PC-9 (cell line): ENCODE data around the gene ITIH3. TPM values are rescaled to one million over a fixed set of nuclear protein-coding genes. Genes with fewer than 3 reads are reported as not detected.

Experiments
- BruUV-seq: library from RNA; stranded (reverse); fragments of 400-500 nt; replicated peaks from 2 replicates; lab custom pipeline; 2021; lab: Mats Ljungman, UMichigan
- CTCF ChIA-PET: fragments of 300-600 bp; sonication (Branson Sonifier 250); formaldehyde crosslinking; loops from one replicate; lab custom pipeline; 2022; ENCODE audit warnings: antibody characterized with exemption; lab: Charles Lee
- POLR2A ChIA-PET: fragments of 300-600 bp; sonication (Branson Sonifier 250); formaldehyde crosslinking; loops from one replicate; lab custom pipeline; 2022; ENCODE audit warnings: antibody characterized with exemption; ENCODE audit not compliant: unreplicated experiment; lab: Charles Lee
- DNase-seq, 2 experiments: peaks; one replicate each; pipeline versions ENCODE4 v3.0.0 to v3.0.0-alpha.2; 2015 to 2022; ENCODE audit warnings: mixed read lengths in 1 of 2
- H2AFZ ChIP-seq: fragments of 200-600 bp; sonication (generic); 2 replicates; pipeline ENCODE4 v1.8.1; 2017; ENCODE audit warnings: antibody characterized with exemption
- H3F3A ChIP-seq: fragments of 200-600 bp; sonication (generic); 2 replicates; pipeline ENCODE4 v1.8.1; 2017; ENCODE audit warnings: antibody characterized with exemption, mild to moderate bottlenecking, low read depth; ENCODE audit not compliant: insufficient read depth
- H3K27ac ChIP-seq: fragments of 200-600 bp; sonication (generic); 2 replicates; pipeline ENCODE4 v1.6.1; 2016; ENCODE audit warnings: mixed run types
- H3K27me3 ChIP-seq: fragments of 200-600 bp; sonication (generic); 2 replicates; pipeline ENCODE4 v1.6.1; 2016; ENCODE audit warnings: low read depth, mixed run types; ENCODE audit not compliant: insufficient read depth
- H3K36me3 ChIP-seq: fragments of 200-600 bp; sonication (generic); 2 replicates; pipeline ENCODE4 v1.6.1; 2016; ENCODE audit warnings: low read depth, mixed run types
- H3K4me1 ChIP-seq: fragments of 200-600 bp; sonication (generic); replicated peaks from 2 replicates; pipeline ENCODE4 v1.6.1; 2016; ENCODE audit warnings: mixed run types; ENCODE audit not compliant: insufficient read depth
- H3K4me2 ChIP-seq: fragments of 200-600 bp; sonication (generic); 2 replicates; pipeline ENCODE4 v1.6.1; 2017; ENCODE audit warnings: mixed run types
- H3K4me3 ChIP-seq: fragments of 200-600 bp; sonication (generic); 2 replicates; pipeline ENCODE4 v1.6.1; 2016; ENCODE audit warnings: mixed run types
- H3K79me2 ChIP-seq: fragments of 200-600 bp; sonication (generic); 2 replicates; pipeline ENCODE4 v1.6.1; 2017; ENCODE audit warnings: low read depth, mixed run types
- H3K9me2 ChIP-seq: fragments of 200-600 bp; sonication (generic); 2 replicates; pipeline ENCODE4 v1.8.1; 2017; ENCODE audit warnings: mild to moderate bottlenecking; ENCODE audit not compliant: insufficient read depth
- H3K9me3 ChIP-seq: fragments of 200-600 bp; sonication (generic); 2 replicates; pipeline ENCODE4 v1.8.1; 2016; ENCODE audit warnings: low read depth; ENCODE audit not compliant: insufficient read depth
- H4K20me1 ChIP-seq: fragments of 200-600 bp; sonication (generic); 2 replicates; pipeline ENCODE4 v1.8.1; 2017; ENCODE audit not compliant: insufficient read depth
- EZH2 ChIP-seq: fragments of 200-600 bp; sonication (generic); IDR thresholded peaks from 2 replicates; pipeline ENCODE4 v1.8.0; 2017; ENCODE audit warnings: antibody characterized with exemption, low read depth
- intact Hi-C: fragments of 100-400 bp; cut with micrococcal nuclease; formaldehyde crosslinking; loops from one replicate; pipeline ENCODE4 v1.10.0; 2022; ENCODE audit not compliant: unreplicated experiment
- total RNA-seq: library from RNA; stranded (reverse); gene quantifications from 2 replicates; pipeline ENCODE4 v1.2.3, GENCODE V29; 2021
- TF ChIP-seq, protein P1 (sequence below): fragments of 200-600 bp; sonication (generic); conservative IDR thresholded peaks from 2 replicates; pipeline ENCODE4 v1.6.1; 2017; ENCODE audit warnings: mixed run types, antibody characterized with exemption, mild to moderate bottlenecking, moderate library complexity

Gene ITIH3
- total RNA-seq, 1 experiment from 2014 or later = not detected

DNA sequence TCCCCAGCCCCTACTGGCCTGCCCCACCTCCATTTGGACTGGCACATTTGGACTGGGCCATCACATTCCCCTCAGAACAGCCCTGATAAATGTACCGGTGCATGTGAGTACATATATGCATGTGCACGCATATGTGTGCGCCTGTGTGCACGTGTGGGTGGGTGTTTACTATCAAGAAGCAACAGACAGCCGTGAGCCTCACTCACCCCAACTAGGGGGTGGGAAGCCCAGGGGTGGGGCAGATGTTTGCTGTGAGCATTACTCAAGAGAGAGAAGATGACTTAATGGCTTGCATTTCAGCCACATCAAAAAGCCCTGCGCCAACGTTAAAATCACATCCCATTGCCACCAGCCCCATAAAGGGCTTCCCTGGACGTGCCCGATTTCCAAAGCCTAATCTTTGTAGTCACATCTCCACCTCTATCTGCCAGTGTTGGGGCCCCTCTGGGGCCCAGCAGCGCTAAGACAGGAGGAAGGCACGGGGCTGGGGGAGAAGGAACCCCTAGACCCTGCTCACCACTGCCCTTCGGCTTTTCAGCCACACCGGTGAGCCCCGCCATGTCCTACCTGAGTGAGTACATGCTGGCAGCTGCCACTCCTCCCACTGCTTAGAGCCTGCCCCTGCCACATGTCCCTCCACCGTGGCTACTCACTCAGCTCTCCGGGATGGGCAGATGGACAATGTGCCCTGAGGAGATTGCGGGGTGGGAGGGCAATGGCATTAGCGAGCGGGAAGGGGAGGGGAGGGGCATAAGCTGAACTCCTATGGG is 10.9 kb downstream of the ITIH3 start:
- Histone ChIP-seq H3K4me3 (no peak overlapping the region), H3K79me2 (no peaks in the 10 kb centered on the region), H3K4me1 (no peaks in the 10 kb centered on the region), H4K20me1 (no peaks in the 10 kb centered on the region), H3K27ac (no peak overlapping the region), H3K9me3 (no peaks in the 10 kb centered on the region), H3F3A (no peaks in the 10 kb centered on the region), H3K9me2 (no peaks in the 10 kb centered on the region), H3K27me3 (no peaks in the 10 kb centered on the region), H2AFZ (no peak overlapping the region), H3K4me2 (no peak overlapping the region), H3K36me3 (no peaks in the 10 kb centered on the region)
- ChIA-PET CTCF (no interaction called here), POLR2A (no interaction called here)
- intact Hi-C loops = no loop called here
- no TSS peak for BruUV-seq
- TF ChIP-seq EZH2 = no peak
- TF ChIP-seq, protein P1, sequence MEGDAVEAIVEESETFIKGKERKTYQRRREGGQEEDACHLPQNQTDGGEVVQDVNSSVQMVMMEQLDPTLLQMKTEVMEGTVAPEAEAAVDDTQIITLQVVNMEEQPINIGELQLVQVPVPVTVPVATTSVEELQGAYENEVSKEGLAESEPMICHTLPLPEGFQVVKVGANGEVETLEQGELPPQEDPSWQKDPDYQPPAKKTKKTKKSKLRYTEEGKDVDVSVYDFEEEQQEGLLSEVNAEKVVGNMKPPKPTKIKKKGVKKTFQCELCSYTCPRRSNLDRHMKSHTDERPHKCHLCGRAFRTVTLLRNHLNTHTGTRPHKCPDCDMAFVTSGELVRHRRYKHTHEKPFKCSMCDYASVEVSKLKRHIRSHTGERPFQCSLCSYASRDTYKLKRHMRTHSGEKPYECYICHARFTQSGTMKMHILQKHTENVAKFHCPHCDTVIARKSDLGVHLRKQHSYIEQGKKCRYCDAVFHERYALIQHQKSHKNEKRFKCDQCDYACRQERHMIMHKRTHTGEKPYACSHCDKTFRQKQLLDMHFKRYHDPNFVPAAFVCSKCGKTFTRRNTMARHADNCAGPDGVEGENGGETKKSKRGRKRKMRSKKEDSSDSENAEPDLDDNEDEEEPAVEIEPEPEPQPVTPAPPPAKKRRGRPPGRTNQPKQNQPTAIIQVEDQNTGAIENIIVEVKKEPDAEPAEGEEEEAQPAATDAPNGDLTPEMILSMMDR = no peak
- no peak for DNase-seq

DNA sequence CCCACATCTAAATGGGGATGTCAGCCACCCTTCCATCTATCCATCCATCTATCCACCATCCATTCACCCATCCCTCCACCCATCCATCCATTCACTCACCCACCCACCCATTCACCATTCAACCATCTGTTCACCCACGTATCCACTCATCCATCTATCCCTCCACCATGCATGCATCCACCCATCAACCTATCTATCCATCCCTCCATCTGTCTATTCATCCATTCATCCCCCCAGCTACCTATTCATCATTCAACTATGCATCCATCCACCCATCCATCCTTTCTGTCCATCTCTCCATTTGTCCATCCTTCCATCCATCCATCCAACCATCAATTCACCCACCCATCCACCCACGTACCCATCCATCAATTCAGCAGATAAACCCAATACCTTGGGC is 14.6 kb downstream of the ITIH3 start:
- Histone ChIP-seq H3K36me3 (no peaks in the 10 kb centered on the region), H3K9me2 (no peaks in the 10 kb centered on the region), H2AFZ (no peak overlapping the region), H3K79me2 (no peaks in the 10 kb centered on the region), H3K9me3 (no peaks in the 10 kb centered on the region), H3K27me3 (no peaks in the 10 kb centered on the region), H3F3A (no peaks in the 10 kb centered on the region), H3K4me3 (no peak overlapping the region), H3K27ac (no peak overlapping the region), H4K20me1 (no peaks in the 10 kb centered on the region), H3K4me2 (no peak overlapping the region), H3K4me1 (no peaks in the 10 kb centered on the region)
- CTCF ChIA-PET = no interaction called here
- no peak for DNase-seq
- no TSS peak for BruUV-seq
- TF ChIP-seq, protein P1 = no peak
- no peak for TF ChIP-seq EZH2
- POLR2A ChIA-PET = no interaction called here
- intact Hi-C loops = no loop called here

DNA sequence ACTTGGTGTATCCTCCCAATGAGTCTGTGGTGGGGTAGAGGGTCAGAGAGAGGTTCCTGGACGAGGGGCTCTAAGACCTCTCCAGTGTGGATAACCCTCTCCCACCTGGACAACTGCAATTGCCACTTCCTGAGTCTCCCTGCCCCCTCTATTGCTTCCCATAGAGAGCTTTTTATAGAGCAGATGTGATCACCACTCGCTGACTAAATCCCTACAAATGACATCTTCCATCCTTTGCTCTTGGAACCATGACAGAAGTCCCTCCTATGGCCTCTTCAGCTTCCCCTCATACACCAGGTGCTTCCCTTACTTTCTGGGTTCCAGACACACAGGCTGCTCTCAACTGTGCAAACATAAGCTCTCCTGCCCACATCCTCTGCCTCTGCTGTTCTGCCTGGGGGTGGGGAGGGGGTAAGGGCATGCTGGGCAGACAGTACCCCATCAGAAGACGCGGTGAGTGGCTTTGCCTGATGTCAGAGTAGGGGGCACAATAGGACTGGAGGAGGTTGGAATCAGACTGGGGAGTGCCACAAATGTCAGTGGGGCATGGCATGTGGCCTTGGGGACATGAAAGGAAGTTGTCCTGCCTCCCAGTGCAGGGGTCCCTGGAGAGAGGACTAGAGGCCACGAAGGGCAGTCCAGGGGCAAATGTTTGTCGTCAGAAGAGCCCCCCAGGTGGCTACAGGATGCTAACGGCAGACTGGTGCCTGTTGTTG is 15.2 kb downstream of the ITIH3 start:
- DNase-seq = no peak
- no peaks in the 10 kb centered on the region for H3K36me3 ChIP-seq
- no TSS peak for BruUV-seq
- POLR2A ChIA-PET = no interaction called here
- CTCF ChIA-PET = no interaction called here
- no peak overlapping the region for H3K4me2 ChIP-seq
- H3K27me3 ChIP-seq = no peaks in the 10 kb centered on the region
- TF ChIP-seq, protein P1 = no peak
- TF ChIP-seq EZH2 = no peak
- H3K4me3 ChIP-seq = no peak overlapping the region
- no peaks in the 10 kb centered on the region for H3K79me2 ChIP-seq
- no peak overlapping the region for H2AFZ ChIP-seq
- no peaks in the 10 kb centered on the region for H3F3A ChIP-seq
- intact Hi-C loops = no loop called here
- no peaks in the 10 kb centered on the region for H3K9me3 ChIP-seq
- H4K20me1 ChIP-seq = no peaks in the 10 kb centered on the region
- no peak overlapping the region for H3K27ac ChIP-seq
- H3K9me2 ChIP-seq = no peaks in the 10 kb centered on the region
- H3K4me1 ChIP-seq = no peaks in the 10 kb centered on the region
